MM.1S (cell line): ENCODE results near the gene TTC7B.

ENCODE experiments used
- DNase-seq: peaks from one replicate; pipeline ENCODE4 v3.0.0-alpha.2; 2015
- H2AFZ ChIP-seq: fragments of 300-600 bp; sonication (generic); 2 replicates; pipeline ENCODE4 v1.6.0; 2016; ENCODE audit warnings: antibody characterized with exemption, low read length
- H3F3A ChIP-seq: fragments of 300-600 bp; sonication (generic); 2 replicates; pipeline ENCODE4 v1.6.1; 2016; ENCODE audit warnings: mild to moderate bottlenecking, antibody characterized with exemption, low read length, moderate library complexity, mixed read lengths; ENCODE audit not compliant: insufficient read depth
- H3K27ac ChIP-seq: fragments of 300-600 bp; sonication (generic); 2 replicates; pipeline ENCODE4 v1.5.1; 2016; ENCODE audit warnings: mild to moderate bottlenecking, low read length
- H3K27me3 ChIP-seq: fragments of 300-600 bp; sonication (generic); replicated peaks from 2 replicates; pipeline ENCODE4 v1.6.0; 2016; ENCODE audit warnings: low read length; ENCODE audit not compliant: insufficient read depth
- H3K36me3 ChIP-seq: fragments of 300-600 bp; sonication (generic); replicated peaks from 2 replicates; pipeline ENCODE4 v1.6.1; 2016; ENCODE audit warnings: mild to moderate bottlenecking, low read length, mixed read lengths; ENCODE audit not compliant: insufficient read depth
- H3K4me1 ChIP-seq: fragments of 300-600 bp; sonication (generic); 2 replicates; pipeline ENCODE4 v1.6.1; 2016; ENCODE audit warnings: low read length, mixed read lengths
- H3K4me2 ChIP-seq: fragments of 300-600 bp; sonication (generic); 2 replicates; pipeline ENCODE4 v1.6.0; 2016; ENCODE audit warnings: low read depth, low read length
- H3K4me3 ChIP-seq: fragments of 300-600 bp; sonication (generic); 2 replicates; pipeline ENCODE4 v1.5.1; 2016; ENCODE audit warnings: low read length, mixed read lengths
- H3K79me2 ChIP-seq: fragments of 300-600 bp; sonication (generic); 2 replicates; pipeline ENCODE4 v1.6.1; 2016; ENCODE audit warnings: mixed run types, low read length, mixed read lengths
- H3K9ac ChIP-seq: fragments of 300-600 bp; sonication (generic); 2 replicates; pipeline ENCODE4 v1.6.1; 2016; ENCODE audit warnings: low read length, mixed read lengths
- H3K9me2 ChIP-seq: fragments of 300-600 bp; sonication (generic); replicated peaks from 2 replicates; pipeline ENCODE4 v1.6.1; 2016; ENCODE audit warnings: mild to moderate bottlenecking, low read length, mixed read lengths; ENCODE audit not compliant: insufficient read depth
- H3K9me3 ChIP-seq: fragments of 300-600 bp; sonication (generic); replicated peaks from 2 replicates; pipeline ENCODE4 v1.6.1; 2016; ENCODE audit warnings: mild to moderate bottlenecking, low read length, mixed read lengths; ENCODE audit not compliant: insufficient read depth
- H4K20me1 ChIP-seq: fragments of 300-600 bp; sonication (generic); 2 replicates; pipeline ENCODE4 v1.6.1; 2016; ENCODE audit warnings: mild to moderate bottlenecking, low read length, moderate library complexity, mixed read lengths; ENCODE audit not compliant: insufficient read depth
- EZH2 ChIP-seq: fragments of 300-600 bp; sonication (generic); optimal IDR thresholded peaks from 2 replicates; pipeline ENCODE3; 2017; ENCODE audit warnings: low read depth, mild to moderate bottlenecking, antibody characterized with exemption, low read length, mixed read lengths
- EZH2phosphoT487 ChIP-seq: fragments of 300-600 bp; sonication (generic); IDR thresholded peaks from 2 replicates; pipeline ENCODE4 v1.6.1; 2018; ENCODE audit warnings: antibody characterized with exemption, low read length
- TF ChIP-seq, protein P1 (sequence below): fragments of 300-600 bp; sonication (generic); IDR thresholded peaks from 2 replicates; pipeline ENCODE4 v1.5.1; 2016; ENCODE audit warnings: antibody characterized with exemption, low read length, mixed read lengths

Gene TTC7B

DNA sequence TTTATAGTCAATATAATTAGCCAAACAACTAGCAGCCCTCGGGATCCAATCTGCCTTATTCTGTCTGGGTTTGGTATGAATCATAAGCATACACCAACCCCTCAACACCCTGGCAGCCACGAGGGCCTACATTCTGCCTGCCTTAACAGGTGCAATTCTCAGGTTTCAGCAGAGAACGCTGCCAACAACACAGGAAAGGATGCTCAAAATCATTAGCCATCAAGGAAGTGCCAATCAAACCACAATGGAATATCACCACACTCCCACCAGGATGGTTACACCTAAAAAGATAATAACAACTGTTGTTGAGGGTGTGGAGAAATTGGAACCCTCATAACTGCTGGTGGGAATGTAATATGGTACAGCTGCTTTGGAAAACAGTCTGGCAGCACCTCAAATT, 122.8 kb downstream of the TTC7B start:
- Histone ChIP-seq H3K9me3 (no peaks in the 10 kb centered on the region), H3K27me3 (no peaks in the 10 kb centered on the region), H3F3A (no peaks in the 10 kb centered on the region), H3K9me2 (no peaks in the 10 kb centered on the region), H3K4me1 (peaks cover 14% of the 10 kb centered on the region; the same call in 1 of the 2 replicates), H4K20me1 (no peaks in the 10 kb centered on the region), H3K27ac (peak overlapping the region; percentile 4; the same call in 1 of the 2 replicates), H3K79me2 (no peaks in the 10 kb centered on the region), H3K9ac (no peak overlapping the region), H3K4me2 (peak overlapping the region; percentile 24; the same call in 1 of the 2 replicates), H3K36me3 (no peaks in the 10 kb centered on the region), H3K4me3 (no peak overlapping the region), H2AFZ (no peak overlapping the region)
- TF ChIP-seq EZH2 = no peak
- TF ChIP-seq EZH2phosphoT487 = no peak
- peak; percentile 36 for DNase-seq

DNA sequence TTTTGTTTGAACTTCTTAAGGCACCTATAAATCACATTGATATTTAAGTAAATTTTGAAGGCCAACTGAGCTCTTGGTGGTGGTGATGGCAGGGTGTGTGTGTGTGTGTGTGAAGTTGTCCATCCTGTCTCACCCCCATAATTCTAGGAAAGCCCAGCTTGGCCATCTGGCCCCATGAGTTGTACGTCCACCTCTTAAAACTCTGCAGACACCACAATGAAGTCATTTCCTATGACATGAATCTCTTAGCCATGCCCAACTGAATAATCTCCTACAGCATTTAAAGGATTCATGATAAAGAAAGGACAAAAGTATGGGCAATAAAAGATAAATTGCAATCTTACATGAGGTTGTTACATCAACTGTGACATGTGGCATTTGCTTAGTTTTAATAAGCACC, 123.4 kb downstream of the TTC7B start:
- no peaks in the 10 kb centered on the region for H4K20me1 ChIP-seq
- H3K4me3 ChIP-seq = no peak overlapping the region
- H2AFZ ChIP-seq = no peak overlapping the region
- H3K36me3 ChIP-seq = no peaks in the 10 kb centered on the region
- H3K9ac ChIP-seq = no peak overlapping the region
- peak overlapping the region; percentile 4; the same call in 1 of the 2 replicates for H3K27ac ChIP-seq
- H3K79me2 ChIP-seq = no peaks in the 10 kb centered on the region
- DNase-seq = no peak
- H3K27me3 ChIP-seq = no peaks in the 10 kb centered on the region
- no peaks in the 10 kb centered on the region for H3K9me2 ChIP-seq
- no peak for TF ChIP-seq EZH2phosphoT487
- no peak for TF ChIP-seq EZH2
- TF ChIP-seq, protein P1, sequence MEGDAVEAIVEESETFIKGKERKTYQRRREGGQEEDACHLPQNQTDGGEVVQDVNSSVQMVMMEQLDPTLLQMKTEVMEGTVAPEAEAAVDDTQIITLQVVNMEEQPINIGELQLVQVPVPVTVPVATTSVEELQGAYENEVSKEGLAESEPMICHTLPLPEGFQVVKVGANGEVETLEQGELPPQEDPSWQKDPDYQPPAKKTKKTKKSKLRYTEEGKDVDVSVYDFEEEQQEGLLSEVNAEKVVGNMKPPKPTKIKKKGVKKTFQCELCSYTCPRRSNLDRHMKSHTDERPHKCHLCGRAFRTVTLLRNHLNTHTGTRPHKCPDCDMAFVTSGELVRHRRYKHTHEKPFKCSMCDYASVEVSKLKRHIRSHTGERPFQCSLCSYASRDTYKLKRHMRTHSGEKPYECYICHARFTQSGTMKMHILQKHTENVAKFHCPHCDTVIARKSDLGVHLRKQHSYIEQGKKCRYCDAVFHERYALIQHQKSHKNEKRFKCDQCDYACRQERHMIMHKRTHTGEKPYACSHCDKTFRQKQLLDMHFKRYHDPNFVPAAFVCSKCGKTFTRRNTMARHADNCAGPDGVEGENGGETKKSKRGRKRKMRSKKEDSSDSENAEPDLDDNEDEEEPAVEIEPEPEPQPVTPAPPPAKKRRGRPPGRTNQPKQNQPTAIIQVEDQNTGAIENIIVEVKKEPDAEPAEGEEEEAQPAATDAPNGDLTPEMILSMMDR = no peak
- H3K4me1 ChIP-seq = peaks cover 14% of the 10 kb centered on the region; the same call in 1 of the 2 replicates
- no peaks in the 10 kb centered on the region for H3K9me3 ChIP-seq
- peak overlapping the region; percentile 24; the same call in 1 of the 2 replicates for H3K4me2 ChIP-seq
- no peaks in the 10 kb centered on the region for H3F3A ChIP-seq

DNA sequence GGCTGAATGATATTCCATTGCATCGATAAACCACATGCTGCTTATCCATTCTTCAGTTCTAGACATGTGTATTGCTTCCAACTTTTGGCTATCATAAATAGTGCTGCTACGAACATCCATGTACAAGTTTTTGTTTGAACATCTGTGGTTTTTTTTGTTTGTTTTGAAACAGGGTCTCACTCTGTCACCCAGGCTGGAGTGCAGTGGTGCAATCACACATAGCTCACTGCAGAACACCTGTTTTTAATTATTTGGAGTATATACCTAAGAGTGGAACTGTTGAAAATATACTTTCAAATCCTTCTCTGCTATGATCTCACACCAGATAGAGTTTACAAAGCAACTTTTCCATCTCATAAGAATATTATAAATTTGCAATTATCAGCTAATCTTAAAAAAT, 124.2 kb downstream of the TTC7B start:
- Histone ChIP-seq H3K9ac (no peak overlapping the region), H2AFZ (no peak overlapping the region), H3K79me2 (no peaks in the 10 kb centered on the region), H3F3A (no peaks in the 10 kb centered on the region), H4K20me1 (no peaks in the 10 kb centered on the region), H3K4me3 (no peak overlapping the region), H3K9me3 (no peaks in the 10 kb centered on the region), H3K27me3 (no peaks in the 10 kb centered on the region), H3K4me2 (no peak overlapping the region), H3K9me2 (no peaks in the 10 kb centered on the region), H3K36me3 (no peaks in the 10 kb centered on the region), H3K27ac (no peak overlapping the region), H3K4me1 (peaks cover 14% of the 10 kb centered on the region; the same call in 1 of the 2 replicates)
- no peak for DNase-seq
- TF ChIP-seq EZH2 (no peak), EZH2phosphoT487 (no peak)
- TF ChIP-seq, protein P1 = no peak

GRCh38 chr14:90691627-90692026, 124.6 kb downstream of the TTC7B start:
- H3K4me3 ChIP-seq = no peak overlapping the region
- H3K36me3 ChIP-seq = no peaks in the 10 kb centered on the region
- H3K9ac ChIP-seq = no peak overlapping the region
- H3K9me2 ChIP-seq = no peaks in the 10 kb centered on the region
- no peaks in the 10 kb centered on the region for H4K20me1 ChIP-seq
- DNase-seq = no peak
- no peaks in the 10 kb centered on the region for H3K79me2 ChIP-seq
- no peak overlapping the region for H2AFZ ChIP-seq
- no peaks in the 10 kb centered on the region for H3K9me3 ChIP-seq
- TF ChIP-seq, protein P1 = no peak
- TF ChIP-seq EZH2phosphoT487 (no peak), EZH2 (no peak)
- no peak overlapping the region for H3K4me2 ChIP-seq
- H3K27me3 ChIP-seq = no peaks in the 10 kb centered on the region
- H3K4me1 ChIP-seq = peaks cover 14% of the 10 kb centered on the region; the same call in 1 of the 2 replicates
- no peaks in the 10 kb centered on the region for H3F3A ChIP-seq
- H3K27ac ChIP-seq = no peak overlapping the region
